ENCODE data around the gene RRM1.
"Not testable (repeated sequence)": the region's sequence is repeated elsewhere in the genome, so short reads cannot be mapped to it uniquely, and the experiment has no call there.

Gene RRM1

GRCh38 chr11:4084406-4085125 is 10.0 kb upstream of the RRM1 start:
- DNase-seq, result no peak

DNA sequence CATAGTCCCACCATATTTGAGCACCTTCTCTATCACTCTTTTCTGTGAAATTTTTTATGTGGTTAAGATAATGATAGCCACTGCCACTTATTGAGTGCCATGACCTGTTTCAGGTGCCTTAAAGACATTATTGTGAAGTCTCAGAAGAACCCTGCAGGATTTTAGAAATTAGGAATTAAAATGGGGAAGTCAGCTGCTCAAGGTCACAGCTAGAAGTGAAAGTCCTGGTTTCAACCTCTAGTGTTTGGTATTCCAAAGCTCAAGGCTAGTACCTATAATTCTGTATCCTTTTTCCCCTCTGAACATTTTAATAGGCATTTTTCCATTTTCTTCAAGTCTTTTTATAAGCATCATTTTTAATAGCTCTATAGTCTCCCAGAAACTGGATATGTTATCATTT is 9.0 kb upstream of the RRM1 start:
- DNase-seq, result no peak

DNA sequence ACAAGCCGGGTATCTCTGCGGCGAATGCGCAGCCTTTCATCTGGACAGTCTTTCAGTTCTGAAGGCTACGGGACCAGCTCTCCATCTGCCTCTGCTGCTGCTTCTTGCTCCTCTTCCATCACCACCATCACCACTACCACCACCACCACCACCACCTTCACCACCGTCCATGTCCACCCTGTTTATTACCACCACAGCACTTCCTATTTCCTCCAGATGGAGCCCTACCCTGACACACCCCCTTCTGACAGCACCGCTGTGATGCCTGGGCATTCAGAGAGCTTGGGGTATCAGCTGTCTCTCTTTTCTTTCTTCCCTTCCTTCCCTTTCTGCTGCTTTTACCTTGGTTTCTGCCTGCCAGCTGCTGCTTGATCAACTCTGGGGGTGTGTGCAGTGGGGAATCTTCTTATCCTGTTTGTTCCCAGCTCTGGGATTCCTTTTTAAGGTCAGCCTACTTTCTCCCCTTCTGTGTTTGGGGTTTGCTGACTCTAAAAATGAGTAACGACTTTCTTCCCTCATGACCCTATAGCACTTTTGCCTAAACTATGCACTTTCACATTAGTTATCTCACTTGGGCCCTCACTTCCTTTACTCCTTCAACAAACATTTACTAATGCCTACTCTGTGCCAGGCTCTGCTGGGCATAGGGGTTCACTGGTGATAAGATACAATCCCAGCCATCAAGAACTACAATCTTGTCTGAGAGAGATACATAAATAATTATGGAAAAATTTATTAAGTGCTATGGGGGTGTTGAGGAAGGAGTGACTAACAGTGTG is 7.8 kb upstream of the RRM1 start:
- peak; percentile 94 for DNase-seq

DNA sequence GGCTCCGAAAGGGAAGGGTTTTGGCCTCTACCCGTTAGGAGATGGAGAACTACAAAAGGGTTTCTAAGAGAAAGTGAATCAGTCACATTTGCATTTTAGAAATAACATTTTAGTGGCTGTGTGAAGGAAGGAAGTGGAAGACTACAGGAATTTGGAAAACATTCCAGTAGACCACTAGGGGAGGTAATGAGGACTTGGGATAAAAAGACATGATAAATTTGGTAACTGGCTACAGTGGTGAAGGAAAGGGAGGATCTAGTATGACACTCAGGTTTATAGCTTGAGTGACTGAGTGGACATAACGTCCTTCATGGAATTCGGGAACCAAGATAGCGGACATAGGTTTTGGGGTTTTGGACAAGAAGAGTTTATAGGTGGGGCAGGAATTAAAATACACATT is 7.0 kb upstream of the RRM1 start:
- peak; percentile 60 for DNase-seq

GRCh38 chr11:4090258-4090657 is 4.3 kb upstream of the RRM1 start:
- no peak for DNase-seq

DNA sequence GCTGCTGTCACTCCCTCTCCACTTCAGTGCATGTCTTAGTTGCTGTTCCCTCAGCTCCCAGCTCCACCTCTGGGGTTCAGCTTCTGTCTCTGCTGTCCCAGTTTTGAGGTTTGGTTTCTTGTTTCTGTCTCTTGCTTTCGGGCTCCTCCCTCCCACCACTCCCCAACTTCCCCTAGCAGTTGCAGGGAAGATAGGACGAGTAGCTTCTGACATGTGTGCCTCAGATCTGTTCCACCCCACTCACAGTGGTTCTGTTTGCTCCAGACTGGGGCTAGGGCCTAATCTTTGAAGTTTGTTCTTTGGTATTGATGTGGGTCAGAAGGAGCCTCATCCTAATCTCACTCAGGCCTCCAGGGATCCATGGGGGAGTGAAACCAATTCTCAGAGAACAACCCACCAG is 2.6 kb upstream of the RRM1 start:
- DNase-seq, result no peak

GRCh38 chr11:4093519-4094347 is 866 bp upstream of the RRM1 start:
- DNase-seq, result no peak

DNA sequence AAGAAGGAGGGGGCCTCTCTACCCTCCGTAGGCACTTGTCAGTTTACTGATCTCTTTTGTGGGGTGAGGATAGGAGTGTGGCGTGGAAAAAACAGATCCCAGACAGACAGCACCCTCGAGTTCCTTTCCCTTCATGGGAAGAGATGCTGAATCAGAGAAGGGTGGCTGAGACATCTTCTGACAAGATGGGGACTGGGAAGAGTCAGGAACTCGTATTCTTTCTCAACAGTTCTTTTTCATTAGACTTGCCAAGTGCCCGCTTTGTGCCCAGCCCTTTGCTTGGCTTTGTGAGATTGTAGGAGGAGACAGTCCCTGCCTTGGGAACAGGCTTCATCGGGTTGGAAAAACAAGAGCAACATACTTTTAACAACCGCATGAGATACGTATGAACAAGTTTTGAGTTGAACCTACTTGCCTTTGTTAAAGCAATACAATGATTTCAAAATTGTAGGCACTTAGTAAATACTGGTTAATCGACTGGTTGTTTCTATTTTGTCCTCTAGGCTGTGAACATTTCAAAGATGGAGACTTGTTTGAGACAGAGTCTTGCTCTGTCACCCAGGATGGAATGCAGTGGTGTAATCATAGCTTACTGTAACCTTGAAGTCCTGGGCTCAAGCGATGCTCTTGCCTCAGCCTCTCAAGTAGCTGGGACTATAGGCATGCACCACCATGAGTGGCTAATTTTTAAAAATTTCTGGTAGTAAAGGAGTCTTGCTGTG is 1.1 kb downstream of the RRM1 start:
- no peak for DNase-seq

DNA sequence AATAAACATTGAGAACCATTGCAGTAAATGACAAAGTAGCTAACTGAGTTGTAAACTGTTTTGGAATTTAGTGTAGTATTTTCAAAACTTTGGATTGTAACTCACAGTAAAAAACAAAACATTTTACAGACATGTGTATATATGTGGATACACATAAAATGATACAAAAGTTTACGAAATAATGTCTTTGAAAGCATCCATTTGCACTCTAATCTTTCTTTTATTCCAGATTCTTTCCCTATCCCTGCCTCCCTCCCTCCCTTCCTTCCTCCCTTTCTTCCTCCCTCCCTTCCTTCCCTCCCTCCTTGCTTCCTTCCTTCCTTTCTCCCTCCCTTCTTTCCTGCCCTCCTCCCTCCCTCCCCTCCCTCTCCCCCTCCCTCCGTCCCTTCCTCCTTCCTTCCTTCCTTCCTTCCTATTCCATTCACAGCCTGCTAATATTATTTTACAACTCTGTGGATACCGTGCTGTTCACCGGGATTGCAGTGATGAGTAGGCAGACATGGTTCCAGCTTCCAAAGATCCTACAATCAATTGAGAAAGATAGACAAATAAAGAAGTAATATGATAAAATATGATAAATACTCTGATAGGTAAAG is 3.5 kb downstream of the RRM1 start:
- no peak for DNase-seq

GRCh38 chr11:4102711-4103110 is 8.1 kb downstream of the RRM1 start:
- no peak for DNase-seq

DNA sequence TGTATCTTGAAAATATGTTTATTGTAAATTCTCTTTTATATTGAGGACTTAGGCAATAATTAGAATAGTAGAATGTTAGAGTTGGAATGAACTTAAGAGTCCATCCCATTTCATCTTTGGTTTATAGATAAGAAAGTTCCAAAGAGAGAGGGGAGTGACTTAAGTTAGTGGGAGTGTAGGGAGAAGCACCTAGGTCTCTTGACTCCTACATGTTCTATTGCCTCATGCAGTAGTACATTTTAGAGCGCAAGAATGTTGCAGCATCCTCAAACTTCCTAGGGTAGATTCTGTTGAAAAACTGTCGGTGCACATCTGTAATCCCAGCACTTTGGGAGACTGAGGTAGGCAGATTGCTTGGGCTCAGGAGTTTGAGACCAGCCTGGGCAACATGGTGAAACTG is 8.7 kb downstream of the RRM1 start:
- no peak for DNase-seq

DNA sequence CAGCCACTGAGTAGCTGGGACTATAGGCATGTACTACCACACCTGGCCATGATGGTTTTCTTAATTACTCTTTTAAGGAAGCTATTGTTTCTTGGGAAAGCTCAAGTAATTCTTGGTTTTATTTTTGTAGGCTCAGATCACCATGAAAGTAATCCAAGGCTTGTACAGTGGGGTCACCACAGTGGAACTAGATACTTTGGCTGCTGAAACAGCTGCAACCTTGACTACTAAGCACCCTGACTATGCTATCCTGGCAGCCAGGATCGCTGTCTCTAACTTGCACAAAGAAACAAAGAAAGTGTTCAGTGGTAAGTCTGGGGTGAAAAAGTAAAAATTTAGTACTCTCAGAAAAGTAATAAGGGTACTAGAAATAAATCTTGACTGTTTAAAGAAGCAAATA is 11.3 kb downstream of the RRM1 start:
- no peak for DNase-seq

DNA sequence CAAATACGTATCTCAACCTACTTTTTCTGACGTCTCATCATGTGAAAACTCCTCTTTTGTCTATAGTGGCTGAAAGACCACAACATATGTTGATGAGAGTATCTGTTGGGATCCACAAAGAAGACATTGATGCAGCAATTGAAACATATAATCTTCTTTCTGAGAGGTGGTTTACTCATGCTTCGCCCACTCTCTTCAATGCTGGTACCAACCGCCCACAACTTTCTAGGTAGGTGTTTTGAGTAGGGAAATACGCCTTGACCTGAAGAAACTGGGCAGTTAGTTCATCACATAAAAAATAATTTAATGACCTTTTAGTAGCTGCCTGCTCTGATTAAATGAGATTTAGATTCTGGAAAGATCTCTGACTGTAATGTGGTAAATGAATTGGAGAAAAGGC is 17.2 kb downstream of the RRM1 start:
- no peak for DNase-seq

- no peak for DNase-seq
Observed at GRCh38 chr11:4115128-4115527, 20.5 kb downstream of the RRM1 start.

DNA sequence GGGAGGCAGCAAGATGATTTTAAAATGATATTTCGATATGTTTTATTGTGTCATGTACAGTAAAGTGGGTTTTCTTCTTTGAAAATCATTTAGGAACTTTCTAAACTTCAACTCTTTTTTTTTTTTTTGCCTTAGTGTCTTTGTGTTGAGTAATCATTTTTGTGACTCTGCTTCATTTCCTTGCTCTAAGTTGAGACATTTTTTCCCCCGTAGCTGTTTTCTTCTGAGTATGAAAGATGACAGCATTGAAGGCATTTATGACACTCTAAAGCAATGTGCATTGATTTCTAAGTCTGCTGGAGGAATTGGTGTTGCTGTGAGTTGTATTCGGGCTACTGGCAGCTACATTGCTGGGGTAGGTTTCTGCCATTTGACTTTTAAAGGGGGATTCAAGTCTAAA is 23.5 kb downstream of the RRM1 start:
- DNase-seq, result no peak

DNA sequence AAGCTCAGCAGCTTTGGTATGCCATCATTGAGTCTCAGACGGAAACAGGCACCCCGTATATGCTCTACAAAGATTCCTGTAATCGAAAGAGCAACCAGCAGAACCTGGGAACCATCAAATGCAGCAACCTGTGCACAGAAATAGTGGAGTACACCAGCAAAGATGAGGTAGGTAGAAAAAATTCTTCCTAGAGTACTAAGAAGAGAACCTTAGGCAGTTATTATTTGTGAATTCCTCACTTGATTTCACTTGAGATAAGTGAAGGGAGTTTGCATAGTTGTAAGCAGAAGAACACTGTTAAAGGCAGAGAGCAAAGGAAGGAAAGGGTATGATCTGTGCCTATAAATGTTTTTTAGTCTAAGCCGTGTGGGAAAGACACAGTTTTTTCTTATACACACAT is 28.6 kb downstream of the RRM1 start:
- DNase-seq, result no peak

- no peak for DNase-seq
Observed at GRCh38 chr11:4125141-4125540, 30.5 kb downstream of the RRM1 start.

DNA sequence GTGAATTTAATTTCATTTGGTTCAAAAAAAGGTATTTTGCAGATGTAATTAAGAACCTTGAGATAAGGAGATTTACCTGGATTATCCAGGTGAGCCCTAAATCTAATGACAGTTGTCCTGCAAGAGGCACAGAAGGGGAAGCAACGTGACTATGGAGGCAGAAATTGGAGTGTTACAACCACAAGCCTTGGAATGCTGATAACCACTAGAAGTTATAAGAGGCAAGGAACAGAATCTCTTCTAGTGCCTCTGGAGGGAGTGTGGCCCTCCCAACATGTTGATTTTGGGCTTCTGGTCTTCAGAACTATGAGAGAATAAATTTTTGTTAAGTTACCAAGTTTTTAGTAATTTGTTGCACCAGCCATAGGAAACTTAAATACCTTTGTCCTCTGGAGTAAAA is 32.8 kb downstream of the RRM1 start:
- DNase-seq, result no peak

DNA sequence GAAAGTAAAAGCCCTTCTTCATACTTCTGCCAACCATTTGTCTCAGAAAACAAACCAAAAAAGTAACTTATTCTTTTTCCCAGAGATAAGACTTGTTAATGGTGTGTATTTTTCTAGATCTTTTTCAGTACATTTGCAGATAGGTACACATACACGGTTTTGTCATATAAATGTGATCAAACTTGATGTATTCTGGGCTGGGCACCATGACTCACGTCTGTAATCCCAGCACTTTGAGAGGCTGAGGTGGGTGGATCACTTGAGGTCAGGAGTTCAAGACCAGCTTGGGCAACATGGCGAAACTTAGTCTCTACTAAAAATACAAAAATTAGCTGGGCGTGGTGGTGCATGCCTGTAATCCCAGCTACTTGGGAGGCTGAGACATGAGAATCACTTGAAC is 35.6 kb downstream of the RRM1 start:
- not testable (repeated sequence) for DNase-seq

DNA sequence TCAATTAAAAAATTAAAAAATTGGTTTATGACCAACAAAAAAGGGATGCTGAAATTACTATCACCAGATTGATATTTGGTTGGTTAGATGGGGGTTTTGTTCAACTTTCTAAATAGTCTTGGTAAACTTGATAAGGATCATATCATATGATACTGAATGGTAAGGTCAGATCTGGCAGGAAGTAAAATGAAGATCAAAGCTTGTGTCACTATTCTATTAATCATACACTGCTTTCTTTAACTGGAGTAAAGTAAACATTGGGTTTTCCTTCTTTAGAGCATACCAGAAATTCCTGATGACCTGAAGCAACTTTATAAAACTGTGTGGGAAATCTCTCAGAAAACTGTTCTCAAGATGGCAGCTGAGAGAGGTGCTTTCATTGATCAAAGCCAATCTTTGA is 40.2 kb downstream of the RRM1 start:
- peak; percentile 29 for DNase-seq

DNA sequence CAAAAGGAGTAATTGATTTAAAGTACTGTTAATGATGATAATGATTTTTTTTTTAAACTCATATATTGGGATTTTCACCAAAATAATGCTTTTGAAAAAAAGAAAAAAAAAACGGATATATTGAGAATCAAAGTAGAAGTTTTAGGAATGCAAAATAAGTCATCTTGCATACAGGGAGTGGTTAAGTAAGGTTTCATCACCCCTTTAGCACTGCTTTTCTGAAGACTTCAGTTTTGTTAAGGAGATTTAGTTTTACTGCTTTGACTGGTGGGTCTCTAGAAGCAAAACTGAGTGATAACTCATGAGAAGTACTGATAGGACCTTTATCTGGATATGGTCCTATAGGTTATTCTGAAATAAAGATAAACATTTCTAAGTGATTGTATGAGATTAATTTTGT is 43.9 kb downstream of the RRM1 start:
- no peak for DNase-seq

DNA sequence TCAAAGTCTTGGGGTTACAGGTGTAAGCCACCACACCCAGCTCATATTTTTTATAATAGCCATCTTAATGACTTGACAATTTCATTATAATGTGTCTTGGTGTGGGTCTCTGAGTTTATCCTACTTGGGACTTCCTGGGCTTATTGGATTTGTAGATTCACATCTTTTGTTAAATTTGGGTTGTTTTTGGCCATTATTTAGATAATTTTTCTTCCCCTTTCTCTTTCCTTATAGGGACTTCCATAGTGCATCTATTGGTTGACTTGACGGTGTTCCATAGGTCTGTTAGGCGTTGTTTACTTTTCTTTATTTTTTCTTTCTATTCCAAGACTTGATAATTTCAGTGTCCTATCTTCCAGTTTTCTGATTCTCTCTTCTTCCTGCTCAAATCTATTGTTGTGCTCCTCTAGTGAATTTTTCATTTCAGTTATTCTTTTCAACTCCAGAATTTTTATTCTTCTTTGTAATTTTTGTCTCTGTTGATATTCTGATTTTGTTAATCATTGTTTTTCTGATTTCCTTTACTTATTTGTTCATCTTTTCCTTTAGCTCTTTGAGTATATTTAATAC is 45.6 kb downstream of the RRM1 start:
- DNase-seq, result no peak

Data from NCI-H226 (cell line).